GM21786 (cell line): ENCODE measurements around the gene CDHR3.
"Not testable (repeated sequence)": the region's sequence is repeated elsewhere in the genome, so short reads cannot be mapped to it uniquely, and the experiment has no call there.

ENCODE experiments used
- ATAC-seq: cut with Tn5 transposase; IDR thresholded peaks from one replicate; pipeline ENCODE4 v1.9.1; 2021; ENCODE audit not compliant: unreplicated experiment

CDHR3 gene

GRCh38 chr7:105990727-105991453 is 27.8 kb downstream of the CDHR3 start:
- ATAC-seq: no peak

- ATAC-seq: no peak
These were observed 29.8 kb downstream of the CDHR3 start for GRCh38 chr7:105992905-105993304.

GRCh38 chr7:105996860-105997737 is 34.0 kb downstream of the CDHR3 start:
- ATAC-seq: no peak

- ATAC-seq: no peak
These were observed 36.2 kb downstream of the CDHR3 start for GRCh38 chr7:105999256-105999655.

- ATAC-seq: no peak
These were observed 38.1 kb downstream of the CDHR3 start for GRCh38 chr7:106001196-106001595.

- ATAC-seq: no peak
These were observed 38.8 kb downstream of the CDHR3 start for GRCh38 chr7:106001886-106002285.

- ATAC-seq: no peak
These were observed 40.5 kb downstream of the CDHR3 start for GRCh38 chr7:106003525-106004064.

GRCh38 chr7:106006906-106007305 is 43.8 kb downstream of the CDHR3 start:
- no peak for ATAC-seq

GRCh38 chr7:106007796-106008195 is 44.7 kb downstream of the CDHR3 start:
- not testable (repeated sequence) for ATAC-seq

GRCh38 chr7:106009503-106010226 is 46.6 kb downstream of the CDHR3 start:
- ATAC-seq: peak; percentile 80

- ATAC-seq: no peak
These were observed 47.3 kb downstream of the CDHR3 start for GRCh38 chr7:106010331-106010730.

- no peak for ATAC-seq
These were observed 47.8 kb downstream of the CDHR3 start for GRCh38 chr7:106010866-106011265.

GRCh38 chr7:106012184-106012583 is 49.1 kb downstream of the CDHR3 start:
- ATAC-seq: no peak

GRCh38 chr7:106012935-106013439 is 49.9 kb downstream of the CDHR3 start:
- ATAC-seq: no peak

- no peak for ATAC-seq
These were observed 52.5 kb downstream of the CDHR3 start for GRCh38 chr7:106015381-106016218.

- ATAC-seq: no peak
These were observed 53.3 kb downstream of the CDHR3 start for GRCh38 chr7:106016331-106016730.

GRCh38 chr7:106017657-106018056 is 54.6 kb downstream of the CDHR3 start:
- ATAC-seq: no peak

- ATAC-seq: no peak
These were observed 55.8 kb downstream of the CDHR3 start for GRCh38 chr7:106018566-106019469.

- ATAC-seq: no peak
These were observed 56.4 kb downstream of the CDHR3 start for GRCh38 chr7:106019470-106019820.
